Activated CD8-positive, alpha-beta memory T cell treated with anti-CD3 and anti-CD28 coated beads for 48 hours (primary cell): Measurements from ENCODE around the gene LMX1A.

ENCODE experiments used
- DNase-seq, 3 experiments: peaks; one replicate each; pipeline ENCODE4 v3.0.0-alpha.2; 2020; ENCODE audit warnings: low read depth in 2 of 3, low spot score in 2 of 3

LMX1A gene

GRCh38 chr1:165367375-165367993, 11.0 kb upstream of the LMX1A start:
- DNase-seq = peak; percentile 24 to 79 (median 69)

GRCh38 chr1:165365341-165365740, 8.8 kb upstream of the LMX1A start:
- DNase-seq = no peak

GRCh38 chr1:165364568-165365133, 8.1 kb upstream of the LMX1A start:
- DNase-seq = no peak

GRCh38 chr1:165356876-165357275, 361 bp upstream of the LMX1A start:
- DNase-seq = no peak

- no peak for DNase-seq
Observed at GRCh38 chr1:165355139-165355976, 1.2 kb downstream of the LMX1A start.

DNA sequence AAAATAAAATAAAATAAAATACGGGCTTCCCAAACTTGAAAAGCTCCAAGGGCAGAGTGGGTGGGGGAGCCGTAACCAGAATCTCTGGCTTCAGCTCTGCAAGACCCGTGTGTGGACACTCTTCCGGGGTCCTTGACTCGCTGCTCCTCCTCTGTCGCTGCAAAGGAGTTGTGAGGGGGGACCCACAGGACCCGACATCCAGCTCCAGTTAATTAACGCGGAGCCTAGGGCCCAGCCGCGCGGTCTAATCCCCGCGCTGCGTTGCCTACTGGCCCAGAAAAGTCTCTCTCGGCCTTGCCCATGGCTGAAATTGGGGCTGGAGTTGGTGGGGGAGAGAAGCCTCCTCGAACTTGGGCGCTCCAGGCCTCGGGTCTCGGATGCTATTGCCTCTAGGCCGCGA, 1.8 kb downstream of the LMX1A start:
- no peak for DNase-seq

- no peak for DNase-seq
Observed at GRCh38 chr1:165353731-165354671, 2.5 kb downstream of the LMX1A start.

GRCh38 chr1:165352442-165353293, 3.8 kb downstream of the LMX1A start:
- DNase-seq = no peak

DNA sequence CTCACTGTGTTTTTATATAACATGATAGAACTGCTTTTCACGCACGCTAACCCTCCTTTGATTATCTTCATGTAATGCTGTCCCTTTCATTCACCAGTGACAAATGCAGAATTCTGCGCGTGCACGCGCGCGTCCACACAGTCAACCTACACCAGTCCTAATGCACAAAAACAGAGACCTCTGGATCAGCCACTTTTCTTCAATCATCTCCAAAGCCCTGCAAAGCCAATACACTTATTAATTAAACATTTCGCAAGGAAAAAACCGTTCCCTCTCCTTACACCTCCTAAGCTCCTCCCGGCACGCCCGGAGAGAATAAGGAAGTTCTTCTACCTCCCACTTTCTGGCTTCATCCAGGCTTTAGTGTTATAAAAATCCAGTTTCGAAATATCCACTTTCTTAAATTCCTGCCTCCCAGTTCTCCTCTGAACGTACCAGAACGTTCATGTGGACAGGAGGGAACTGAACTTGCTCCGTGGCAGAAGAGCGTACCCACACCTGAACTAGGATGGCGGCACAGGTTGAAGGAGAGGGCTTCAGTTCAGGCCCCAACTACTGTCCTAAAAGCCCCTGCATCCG, 4.6 kb downstream of the LMX1A start:
- DNase-seq = no peak

DNA sequence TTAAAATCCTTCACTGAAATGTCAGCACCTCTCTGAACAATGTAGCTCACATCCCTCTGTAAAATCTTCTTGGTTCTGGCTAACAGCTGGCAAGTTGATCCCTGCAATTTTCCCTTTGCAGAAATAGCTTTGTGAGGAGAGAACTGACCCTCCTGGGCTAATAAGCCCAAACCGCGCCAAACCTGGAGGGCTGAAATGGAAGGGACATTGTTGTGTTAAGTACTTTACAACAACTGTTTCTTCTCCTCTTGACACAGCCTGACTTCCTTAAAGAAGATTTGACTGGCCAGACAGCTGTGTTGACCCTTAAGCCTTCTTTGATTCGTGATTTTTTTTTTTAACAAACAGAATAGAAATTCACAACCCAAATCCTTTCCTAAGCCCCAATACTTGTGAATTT, 5.7 kb downstream of the LMX1A start:
- DNase-seq = no peak

GRCh38 chr1:165345502-165345901, 11.0 kb downstream of the LMX1A start:
- no peak for DNase-seq

GRCh38 chr1:165344736-165345135, 11.8 kb downstream of the LMX1A start:
- no peak for DNase-seq

GRCh38 chr1:165344198-165344597, 12.3 kb downstream of the LMX1A start:
- no peak for DNase-seq

DNA sequence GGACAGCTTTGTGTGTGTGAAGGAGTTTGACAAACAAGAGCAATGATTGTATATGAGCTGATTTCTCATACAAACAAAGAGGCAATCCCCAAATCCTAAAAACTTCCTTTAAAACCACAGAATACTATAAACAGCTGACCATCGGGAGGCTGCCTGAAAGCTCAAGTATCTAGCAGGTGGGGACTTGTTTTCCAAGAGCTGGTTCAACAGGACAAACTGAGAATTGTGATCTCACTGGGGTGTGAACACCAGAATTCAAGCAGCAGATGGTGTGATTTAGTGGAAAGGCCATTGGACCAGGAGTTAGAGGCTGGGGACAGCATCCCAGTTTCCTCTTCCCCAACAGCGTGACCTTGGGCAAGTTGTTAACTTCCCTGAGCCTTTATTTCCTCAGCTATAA, 13.9 kb downstream of the LMX1A start:
- DNase-seq = no peak

- no peak for DNase-seq
Observed at GRCh38 chr1:165342168-165342567, 14.3 kb downstream of the LMX1A start.

GRCh38 chr1:165339164-165339563, 17.4 kb downstream of the LMX1A start:
- no peak for DNase-seq

DNA sequence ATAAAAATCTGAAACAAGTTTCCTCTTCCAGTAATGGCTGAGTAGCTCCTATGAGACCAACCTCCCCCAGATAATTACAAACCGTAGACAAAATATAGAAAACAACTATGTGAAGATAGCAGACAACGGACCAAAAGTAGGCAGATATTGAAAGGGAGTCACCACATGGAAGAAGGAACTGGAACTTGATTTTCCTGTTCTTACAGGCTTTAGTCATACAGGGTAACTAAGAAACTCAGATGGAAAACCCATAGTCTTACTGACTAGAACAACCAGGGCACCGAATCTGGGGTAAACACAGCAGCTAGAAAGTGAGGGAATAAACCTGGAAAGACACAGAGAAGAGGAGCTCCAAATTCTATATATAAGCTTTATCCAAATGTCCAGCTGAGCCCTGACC, 26.0 kb downstream of the LMX1A start:
- no peak for DNase-seq

- DNase-seq = no peak
Observed at GRCh38 chr1:165329104-165329503, 27.4 kb downstream of the LMX1A start.

DNA sequence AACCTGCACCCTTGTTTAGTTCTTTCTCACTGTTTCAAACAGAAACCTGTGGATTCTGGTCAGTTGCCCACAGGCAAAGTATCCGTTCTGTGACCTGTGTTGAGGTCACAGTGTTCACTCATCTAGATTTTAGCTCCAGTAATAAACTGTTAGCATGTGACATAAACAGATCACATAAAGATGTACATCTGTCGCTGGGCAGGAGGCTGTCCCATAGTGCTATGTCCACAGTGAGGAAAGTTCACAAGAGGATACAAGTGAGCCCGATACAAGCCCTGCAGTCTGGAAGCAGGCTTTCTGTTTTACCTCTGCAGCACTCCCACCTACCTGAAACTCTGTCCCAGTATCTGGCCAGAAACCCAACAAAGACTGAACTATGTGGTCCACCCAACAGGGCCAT, 28.4 kb downstream of the LMX1A start:
- no peak for DNase-seq

DNA sequence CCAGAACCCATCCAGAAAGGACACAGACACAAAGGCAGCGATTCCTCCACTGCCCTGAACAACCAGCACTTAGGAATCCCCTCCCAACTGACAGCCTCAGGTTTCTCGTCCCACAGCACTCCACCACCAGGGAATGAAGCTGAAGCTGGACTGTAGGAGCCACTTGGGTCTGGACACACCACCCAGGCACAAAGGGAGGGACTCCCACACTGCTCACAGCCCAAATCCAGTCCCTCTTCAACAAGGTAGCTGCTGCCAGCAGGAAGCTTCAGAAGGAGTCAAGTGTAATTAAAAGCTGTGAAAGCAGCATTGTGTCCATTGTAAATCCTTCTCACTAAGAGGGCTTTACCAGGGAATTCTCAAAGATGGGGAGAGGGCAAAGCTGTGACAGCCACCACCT, 29.0 kb downstream of the LMX1A start:
- DNase-seq = no peak
